ENCODE measurements around the gene SYNGAP1. TPM values are rescaled to one million over a fixed set of nuclear protein-coding genes. Genes with fewer than 3 reads are reported as not detected.

The SYNGAP1 gene
- total RNA-seq, 3 donors from 2014 or later (not counting 1 experiment from before 2014, with no cell fraction given), result 43.5 to 61.6 (median 55.8) TPM

DNA sequence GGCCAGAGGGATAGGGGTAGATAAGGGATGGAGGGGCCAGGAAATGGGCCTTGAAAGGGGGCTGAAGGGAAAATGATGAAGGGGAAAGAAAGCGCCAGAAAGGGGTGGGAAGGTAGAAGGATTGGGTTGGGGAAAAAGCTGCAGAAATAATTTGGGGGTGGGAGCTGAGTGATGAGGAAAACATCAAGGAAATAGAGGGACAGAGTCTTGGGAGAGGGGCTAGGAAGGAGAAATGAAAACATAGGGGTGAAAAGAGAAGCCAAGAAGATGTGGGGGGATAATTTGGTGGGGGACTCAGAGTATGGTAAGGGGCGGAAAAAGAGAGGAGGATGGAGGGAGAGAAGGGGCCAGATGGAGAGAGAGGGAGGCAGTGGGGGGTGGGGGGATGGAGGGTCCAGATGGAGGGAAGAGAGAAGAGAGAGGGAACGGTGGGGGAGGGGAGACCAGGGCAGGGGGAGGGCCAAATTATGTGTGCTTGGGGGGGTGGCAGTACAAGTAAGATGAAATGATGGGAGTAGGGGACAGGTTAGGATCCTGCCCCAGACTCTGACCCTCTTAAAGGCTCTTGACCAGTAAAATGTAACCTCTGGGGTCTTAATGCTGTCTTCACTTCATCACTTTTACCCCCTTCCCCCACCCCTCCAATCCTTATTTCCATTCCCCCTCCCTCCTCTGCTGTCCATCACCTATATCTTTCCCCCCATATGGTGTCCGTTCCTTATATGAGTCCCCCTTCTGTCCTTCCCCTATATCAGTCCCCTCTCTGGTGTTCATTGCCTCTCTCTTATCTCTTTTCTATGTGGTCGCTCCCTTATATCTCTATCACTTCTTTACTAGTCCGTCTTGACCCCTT, 852 bp downstream of the SYNGAP1 start:
- DNase-seq (no peak), ATAC-seq (no peak)
- Histone ChIP-seq H3K36me3 (ENCODE audit: control insufficient read depth, insufficient read depth, low read length) (peaks cover 8% of the 10 kb centered on the region), H3K4me3 (ENCODE audit: low read length) (no peak overlapping the region), H3K4me1 (ENCODE audit: control insufficient read depth, insufficient read depth, low read length) (peaks cover 50% of the 10 kb centered on the region), H3K27me3 (ENCODE audit: control insufficient read depth, insufficient read depth, low read length) (no peaks in the 10 kb centered on the region), H3K9me3 (ENCODE audit: control insufficient read depth, insufficient read depth, low read length) (no peaks in the 10 kb centered on the region), H3K27ac (ENCODE audit: low read length) (no peak overlapping the region)
- Mint-ChIP-seq H3K4me1 (peaks cover 56 to 74% of the 10 kb centered on the region in 2 donors), H3K4me3 (peak overlapping the region; percentile 61), H3K36me3 (no peaks in the 10 kb centered on the region), H3K27ac (peak overlapping the region; percentile 37 to 100), H3K9me3 (no peaks in the 10 kb centered on the region), H3K27me3 (ENCODE audit: low read depth in 2 of 2) (no peaks in the 10 kb centered on the region)
- TF ChIP-seq, protein P1, sequence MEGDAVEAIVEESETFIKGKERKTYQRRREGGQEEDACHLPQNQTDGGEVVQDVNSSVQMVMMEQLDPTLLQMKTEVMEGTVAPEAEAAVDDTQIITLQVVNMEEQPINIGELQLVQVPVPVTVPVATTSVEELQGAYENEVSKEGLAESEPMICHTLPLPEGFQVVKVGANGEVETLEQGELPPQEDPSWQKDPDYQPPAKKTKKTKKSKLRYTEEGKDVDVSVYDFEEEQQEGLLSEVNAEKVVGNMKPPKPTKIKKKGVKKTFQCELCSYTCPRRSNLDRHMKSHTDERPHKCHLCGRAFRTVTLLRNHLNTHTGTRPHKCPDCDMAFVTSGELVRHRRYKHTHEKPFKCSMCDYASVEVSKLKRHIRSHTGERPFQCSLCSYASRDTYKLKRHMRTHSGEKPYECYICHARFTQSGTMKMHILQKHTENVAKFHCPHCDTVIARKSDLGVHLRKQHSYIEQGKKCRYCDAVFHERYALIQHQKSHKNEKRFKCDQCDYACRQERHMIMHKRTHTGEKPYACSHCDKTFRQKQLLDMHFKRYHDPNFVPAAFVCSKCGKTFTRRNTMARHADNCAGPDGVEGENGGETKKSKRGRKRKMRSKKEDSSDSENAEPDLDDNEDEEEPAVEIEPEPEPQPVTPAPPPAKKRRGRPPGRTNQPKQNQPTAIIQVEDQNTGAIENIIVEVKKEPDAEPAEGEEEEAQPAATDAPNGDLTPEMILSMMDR (IDR thresholded peaks at IDR 0.05), result no peak
- intact Hi-C loops (cut with micrococcal nuclease), result no loop called here
- 87% methylated on average over 6 of the region's 6 CpGs for WGBS (ENCODE audit: insufficient coverage)

DNA sequence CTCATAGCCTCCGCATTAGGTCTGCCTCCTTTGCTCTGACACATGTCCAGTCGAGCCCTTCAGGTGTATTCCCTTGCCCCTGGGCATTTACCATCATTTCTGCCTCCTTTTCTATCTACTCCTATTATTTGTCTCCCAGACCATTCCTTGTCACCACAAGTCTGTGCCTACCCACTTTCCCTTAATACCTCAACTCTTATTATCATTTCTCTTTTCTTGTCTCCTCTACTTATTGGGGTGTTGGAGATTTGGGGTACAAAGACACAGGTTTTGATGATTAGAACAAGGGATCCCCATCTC, 1.4 kb downstream of the SYNGAP1 start:
- Mint-ChIP-seq H3K36me3 (no peaks in the 10 kb centered on the region), H3K4me3 (no peak overlapping the region), H3K9me3 (no peaks in the 10 kb centered on the region), H3K27me3 (ENCODE audit: low read depth in 2 of 2) (no peaks in the 10 kb centered on the region), H3K27ac (peak overlapping the region; percentile 1 to 100), H3K4me1 (peaks cover 54 to 72% of the 10 kb centered on the region in 2 donors)
- H3K4me3 ChIP-seq (ENCODE audit: low read length), result no peak overlapping the region
- no peaks in the 10 kb centered on the region for H3K27me3 ChIP-seq (ENCODE audit: control insufficient read depth, insufficient read depth, low read length)
- H3K36me3 ChIP-seq (ENCODE audit: control insufficient read depth, insufficient read depth, low read length), result peaks cover 3% of the 10 kb centered on the region
- ATAC-seq (no peak), DNase-seq (no peak)
- TF ChIP-seq, protein P1 (IDR thresholded peaks at IDR 0.05), result no peak
- no peaks in the 10 kb centered on the region for H3K9me3 ChIP-seq (ENCODE audit: control insufficient read depth, insufficient read depth, low read length)
- intact Hi-C loops (cut with micrococcal nuclease), result no loop called here
- WGBS (ENCODE audit: insufficient coverage), result 94% methylated on average over 2 of the region's 2 CpGs
- peaks cover 49% of the 10 kb centered on the region for H3K4me1 ChIP-seq (ENCODE audit: control insufficient read depth, insufficient read depth, low read length)
- no peak overlapping the region for H3K27ac ChIP-seq (ENCODE audit: low read length)

DNA sequence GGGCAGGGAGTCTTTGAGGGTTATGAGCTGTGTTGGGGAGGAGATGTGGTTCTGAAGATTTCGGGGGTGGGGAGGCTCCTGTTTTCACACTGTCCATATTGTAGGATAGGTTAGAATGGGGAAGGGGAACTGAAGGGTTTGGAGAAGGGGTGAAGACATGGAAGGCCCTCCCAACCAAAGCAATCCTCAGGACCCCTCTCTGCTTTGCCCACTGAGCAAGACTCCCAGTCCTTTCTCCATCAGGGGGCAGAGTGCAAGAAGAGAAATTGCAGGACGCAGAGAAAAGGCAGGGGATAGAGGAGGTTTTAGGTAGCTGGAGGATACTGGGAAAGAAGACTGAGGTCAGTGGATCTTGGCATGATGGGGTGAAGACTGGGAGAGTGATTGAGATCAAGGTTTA, 3.9 kb downstream of the SYNGAP1 start:
- Mint-ChIP-seq H3K4me1 (peaks cover 47 to 68% of the 10 kb centered on the region in 2 donors), H3K27ac (peak overlapping the region; percentile 88 to 92), H3K4me3 (peak overlapping the region; percentile 90), H3K9me3 (no peaks in the 10 kb centered on the region), H3K27me3 (ENCODE audit: low read depth in 2 of 2) (no peaks in the 10 kb centered on the region), H3K36me3 (no peaks in the 10 kb centered on the region)
- Histone ChIP-seq H3K36me3 (ENCODE audit: control insufficient read depth, insufficient read depth, low read length) (no peaks in the 10 kb centered on the region), H3K27me3 (ENCODE audit: control insufficient read depth, insufficient read depth, low read length) (no peaks in the 10 kb centered on the region), H3K4me3 (ENCODE audit: low read length) (no peak overlapping the region), H3K27ac (ENCODE audit: low read length) (no peak overlapping the region), H3K9me3 (ENCODE audit: control insufficient read depth, insufficient read depth, low read length) (no peaks in the 10 kb centered on the region), H3K4me1 (ENCODE audit: control insufficient read depth, insufficient read depth, low read length) (peaks cover 49% of the 10 kb centered on the region)
- ATAC-seq (no peak), DNase-seq (no peak)
- TF ChIP-seq, protein P1 (IDR thresholded peaks at IDR 0.05), result no peak
- intact Hi-C loops (cut with micrococcal nuclease), result no loop called here
- WGBS (ENCODE audit: insufficient coverage), result 98% methylated on average over 2 of the region's 2 CpGs
